ENCODE results near the gene MTFR1L. TPM values are rescaled to one million over a fixed set of nuclear protein-coding genes. Genes with fewer than 3 reads are reported as not detected.

The MTFR1L gene
- total RNA-seq, 1 experiment from 2014 or later: 32.5 TPM

- no peaks in the 10 kb centered on the region for H4K20me1 ChIP-seq (ENCODE audit: control insufficient read depth, insufficient read depth, insufficient read length)
- H3T11ph ChIP-seq (ENCODE audit: low read length): no peak overlapping the region
- H3K27ac ChIP-seq (ENCODE audit: insufficient read length, low read depth, low read length): no peak overlapping the region
- H3K23me2 ChIP-seq (ENCODE audit: insufficient read length, low read depth, low read length, poor library complexity, severe bottlenecking): no peaks in the 10 kb centered on the region
- H3K14ac ChIP-seq (ENCODE audit: insufficient read depth, low read length): no peak overlapping the region
- no peak overlapping the region for H4K91ac ChIP-seq (ENCODE audit: insufficient read length, low read depth, low read length)
- Mint-ChIP-seq H3K36me3 (ENCODE audit: insufficient read depth in 1 of 3, low read depth in 3 of 3) (peaks cover 0 to 2% (median 0%) of the 10 kb centered on the region in 3 experiments; a peak in 2 of 7 replicates), H3K9me3 (no peaks in the 10 kb centered on the region), H3K4me1 (peaks cover 34 to 39% of the 10 kb centered on the region in 2 experiments), H3K27ac (peak overlapping the region in 1 of 3 experiments; percentile 42; a peak in 1 of 7 replicates), H3K27me3 (ENCODE audit: low read depth) (no peaks in the 10 kb centered on the region), H3K4me3 (no peak overlapping the region)
- no peaks in the 10 kb centered on the region for H3K4me1 ChIP-seq (ENCODE audit: insufficient read depth, low read length)
- no peaks in the 10 kb centered on the region for H3K27me3 ChIP-seq (ENCODE audit: insufficient read depth, low read length)
- no peak overlapping the region for H2BK15ac ChIP-seq (ENCODE audit: low read depth, low read length)
- H2BK20ac ChIP-seq (ENCODE audit: low read depth, low read length, poor library complexity, severe bottlenecking): no peak overlapping the region
- H3K18ac ChIP-seq (ENCODE audit: insufficient read length, low read depth, low read length): no peak overlapping the region
- H3K79me1 ChIP-seq (ENCODE audit: insufficient read depth, low read depth, low read length, poor library complexity, severe bottlenecking): no peaks in the 10 kb centered on the region
- no peak overlapping the region for H4K5ac ChIP-seq (ENCODE audit: insufficient read length, low read depth, low read length)
- H2BK12ac ChIP-seq (ENCODE audit: insufficient read length, low read depth, low read length): no peak overlapping the region
- H3K79me2 ChIP-seq (ENCODE audit: insufficient read depth, low read length): no peaks in the 10 kb centered on the region
- H2BK5ac ChIP-seq (ENCODE audit: insufficient read length, low read length): no peak overlapping the region
- no peaks in the 10 kb centered on the region for H3K9me3 ChIP-seq (ENCODE audit: control insufficient read depth, low read depth, low read length)
- no peak overlapping the region for H4K8ac ChIP-seq (replicated peaks; ENCODE audit: insufficient read length, low read depth, low read length)
- no peak overlapping the region for H3K9ac ChIP-seq (ENCODE audit: extremely low read depth, insufficient read length, low read length)
- H3K23ac ChIP-seq (ENCODE audit: insufficient read length, low read depth, low read length): no peak overlapping the region
- no peak for DNase-seq
- WGBS (ENCODE audit: extremely low coverage, insufficient read length, low lambda C conversion rate): no CpG with 5 or more reads among the region's 14 CpGs
- TF ChIP-seq, protein P1, sequence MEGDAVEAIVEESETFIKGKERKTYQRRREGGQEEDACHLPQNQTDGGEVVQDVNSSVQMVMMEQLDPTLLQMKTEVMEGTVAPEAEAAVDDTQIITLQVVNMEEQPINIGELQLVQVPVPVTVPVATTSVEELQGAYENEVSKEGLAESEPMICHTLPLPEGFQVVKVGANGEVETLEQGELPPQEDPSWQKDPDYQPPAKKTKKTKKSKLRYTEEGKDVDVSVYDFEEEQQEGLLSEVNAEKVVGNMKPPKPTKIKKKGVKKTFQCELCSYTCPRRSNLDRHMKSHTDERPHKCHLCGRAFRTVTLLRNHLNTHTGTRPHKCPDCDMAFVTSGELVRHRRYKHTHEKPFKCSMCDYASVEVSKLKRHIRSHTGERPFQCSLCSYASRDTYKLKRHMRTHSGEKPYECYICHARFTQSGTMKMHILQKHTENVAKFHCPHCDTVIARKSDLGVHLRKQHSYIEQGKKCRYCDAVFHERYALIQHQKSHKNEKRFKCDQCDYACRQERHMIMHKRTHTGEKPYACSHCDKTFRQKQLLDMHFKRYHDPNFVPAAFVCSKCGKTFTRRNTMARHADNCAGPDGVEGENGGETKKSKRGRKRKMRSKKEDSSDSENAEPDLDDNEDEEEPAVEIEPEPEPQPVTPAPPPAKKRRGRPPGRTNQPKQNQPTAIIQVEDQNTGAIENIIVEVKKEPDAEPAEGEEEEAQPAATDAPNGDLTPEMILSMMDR (conservative IDR thresholded peaks at IDR 0.05): no peak
- H3K4me2 ChIP-seq (ENCODE audit: insufficient read depth, insufficient read length, low read length): no peak overlapping the region
- H3K56ac ChIP-seq (ENCODE audit: insufficient read length, low read depth, low read length): no peak overlapping the region
- no peak overlapping the region for H2BK120ac ChIP-seq (ENCODE audit: low read depth, low read length, poor library complexity, severe bottlenecking)
- no peak overlapping the region for H2AFZ ChIP-seq (ENCODE audit: low read length)
- H2AK5ac ChIP-seq (ENCODE audit: insufficient read length, low read length): no peak overlapping the region
- no peak overlapping the region for H3K4ac ChIP-seq (ENCODE audit: low read depth, low read length)
These were observed 49.1 kb upstream of the MTFR1L start for GRCh38 chr1:25770541-25771220.
